SK-N-SH treated with all-trans-retinoic acid at 6 μM for 48 hours (cell line): ENCODE measurements around the gene C5AR2.
"Not testable (repeated sequence)": the region's sequence is repeated elsewhere in the genome, so short reads cannot be mapped to it uniquely, and the experiment has no call there.

Source experiments
- ZC3H10 ChIP-seq: fragments of 250-450 bp; sonication (Bioruptor Pico); IDR thresholded peaks from 2 replicates; pipeline ENCODE4 v1.5.1; 2021; ENCODE audit warnings: mild to moderate bottlenecking, moderate library complexity
- ZNF70 ChIP-seq: fragments of 450-650 bp; formaldehyde crosslinking; IDR thresholded peaks from 2 replicates; pipeline ENCODE4 v1.5.0; 2020; ENCODE audit warnings: mild to moderate bottlenecking, moderate library complexity
- TF ChIP-seq, protein P1 (sequence below): fragments of 250-450 bp; sonication (Bioruptor Pico); IDR thresholded peaks from 2 replicates; pipeline ENCODE4 v1.5.1; 2021; ENCODE audit warnings: mild to moderate bottlenecking, moderate library complexity
- TF ChIP-seq, protein P2 (sequence below): fragments of 250-450 bp; sonication (Bioruptor Pico); IDR thresholded peaks from 2 replicates; pipeline ENCODE4 v1.8.0; 2021; ENCODE audit warnings: low read depth, mild to moderate bottlenecking, moderate library complexity, borderline replicate concordance
- TF ChIP-seq, protein P3 (sequence below): fragments of 250-450 bp; sonication (Bioruptor Pico); IDR thresholded peaks from 2 replicates; pipeline ENCODE4 v1.5.1; 2020; ENCODE audit warnings: low read depth, mild to moderate bottlenecking, moderate library complexity

DNA sequence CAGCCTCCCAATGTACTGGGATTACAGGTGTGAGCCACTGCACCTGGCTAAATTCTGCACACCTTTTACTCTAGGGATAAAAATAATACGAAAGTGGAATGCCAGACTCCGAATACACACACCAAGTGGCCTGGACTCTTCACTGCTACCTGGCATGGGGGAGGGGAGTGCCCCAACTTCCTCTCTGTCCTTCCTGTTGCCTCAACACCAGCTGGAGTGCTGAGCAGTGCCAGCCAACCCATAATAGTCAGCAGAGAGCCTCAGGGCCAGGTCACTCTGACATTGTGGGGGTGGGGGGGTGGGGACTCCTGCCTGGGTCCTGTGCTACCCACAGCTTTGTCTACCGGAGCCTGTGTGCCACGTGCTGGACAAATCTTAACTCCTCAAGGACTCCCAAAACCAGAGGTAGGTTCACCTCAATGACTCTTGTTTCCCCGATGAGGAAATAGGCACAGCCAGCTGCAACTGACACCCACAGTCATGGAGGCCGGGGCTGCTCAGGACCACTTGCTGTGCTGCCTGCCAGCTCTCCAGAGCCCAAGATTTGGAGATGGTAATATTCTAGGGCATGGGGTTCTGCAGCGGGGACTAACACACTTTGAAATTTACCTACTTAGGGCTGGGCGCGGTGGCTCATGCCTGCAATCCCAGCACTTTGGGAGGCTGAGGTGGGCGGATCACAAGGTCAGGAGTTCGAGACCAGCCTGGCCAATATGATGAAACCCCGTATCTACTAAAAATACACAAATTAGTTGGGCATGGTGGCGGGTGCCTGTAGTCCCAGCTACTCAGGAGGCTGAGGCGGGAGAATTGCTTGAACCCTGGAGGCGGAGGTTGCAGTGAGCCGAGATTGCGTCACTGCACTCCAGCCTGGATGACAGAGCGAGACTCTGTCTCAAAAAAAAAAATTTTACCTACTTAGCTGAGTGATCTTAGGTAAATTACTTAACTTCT is 5.1 kb downstream of the C5AR2 start:
- TF ChIP-seq, protein P1, sequence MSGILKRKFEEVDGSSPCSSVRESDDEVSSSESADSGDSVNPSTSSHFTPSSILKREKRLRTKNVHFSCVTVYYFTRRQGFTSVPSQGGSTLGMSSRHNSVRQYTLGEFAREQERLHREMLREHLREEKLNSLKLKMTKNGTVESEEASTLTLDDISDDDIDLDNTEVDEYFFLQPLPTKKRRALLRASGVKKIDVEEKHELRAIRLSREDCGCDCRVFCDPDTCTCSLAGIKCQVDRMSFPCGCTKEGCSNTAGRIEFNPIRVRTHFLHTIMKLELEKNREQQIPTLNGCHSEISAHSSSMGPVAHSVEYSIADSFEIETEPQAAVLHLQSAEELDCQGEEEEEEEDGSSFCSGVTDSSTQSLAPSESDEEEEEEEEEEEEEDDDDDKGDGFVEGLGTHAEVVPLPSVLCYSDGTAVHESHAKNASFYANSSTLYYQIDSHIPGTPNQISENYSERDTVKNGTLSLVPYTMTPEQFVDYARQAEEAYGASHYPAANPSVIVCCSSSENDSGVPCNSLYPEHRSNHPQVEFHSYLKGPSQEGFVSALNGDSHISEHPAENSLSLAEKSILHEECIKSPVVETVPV (CRISPR knock-in tag): not testable (repeated sequence)
- TF ChIP-seq, protein P2, sequence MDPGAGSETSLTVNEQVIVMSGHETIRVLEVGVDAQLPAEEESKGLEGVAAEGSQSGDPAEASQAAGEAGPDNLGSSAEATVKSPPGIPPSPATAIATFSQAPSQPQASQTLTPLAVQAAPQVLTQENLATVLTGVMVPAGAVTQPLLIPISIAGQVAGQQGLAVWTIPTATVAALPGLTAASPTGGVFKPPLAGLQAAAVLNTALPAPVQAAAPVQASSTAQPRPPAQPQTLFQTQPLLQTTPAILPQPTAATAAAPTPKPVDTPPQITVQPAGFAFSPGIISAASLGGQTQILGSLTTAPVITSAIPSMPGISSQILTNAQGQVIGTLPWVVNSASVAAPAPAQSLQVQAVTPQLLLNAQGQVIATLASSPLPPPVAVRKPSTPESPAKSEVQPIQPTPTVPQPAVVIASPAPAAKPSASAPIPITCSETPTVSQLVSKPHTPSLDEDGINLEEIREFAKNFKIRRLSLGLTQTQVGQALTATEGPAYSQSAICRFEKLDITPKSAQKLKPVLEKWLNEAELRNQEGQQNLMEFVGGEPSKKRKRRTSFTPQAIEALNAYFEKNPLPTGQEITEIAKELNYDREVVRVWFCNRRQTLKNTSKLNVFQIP: not testable (repeated sequence)
- TF ChIP-seq ZNF70, ZC3H10 (CRISPR knock-in tag): not testable (repeated sequence)
- TF ChIP-seq, protein P3, sequence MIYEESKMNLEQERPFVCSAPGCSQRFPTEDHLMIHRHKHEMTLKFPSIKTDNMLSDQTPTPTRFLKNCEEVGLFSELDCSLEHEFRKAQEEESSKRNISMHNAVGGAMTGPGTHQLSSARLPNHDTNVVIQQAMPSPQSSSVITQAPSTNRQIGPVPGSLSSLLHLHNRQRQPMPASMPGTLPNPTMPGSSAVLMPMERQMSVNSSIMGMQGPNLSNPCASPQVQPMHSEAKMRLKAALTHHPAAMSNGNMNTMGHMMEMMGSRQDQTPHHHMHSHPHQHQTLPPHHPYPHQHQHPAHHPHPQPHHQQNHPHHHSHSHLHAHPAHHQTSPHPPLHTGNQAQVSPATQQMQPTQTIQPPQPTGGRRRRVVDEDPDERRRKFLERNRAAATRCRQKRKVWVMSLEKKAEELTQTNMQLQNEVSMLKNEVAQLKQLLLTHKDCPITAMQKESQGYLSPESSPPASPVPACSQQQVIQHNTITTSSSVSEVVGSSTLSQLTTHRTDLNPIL (CRISPR knock-in tag): not testable (repeated sequence)
